ENCODE data around the gene DNAJC18. TPM values are rescaled to one million over a fixed set of nuclear protein-coding genes. Genes with fewer than 3 reads are reported as not detected.
A peak's percentile ranks its signal among the peaks of the same experiment; 100 is the strongest.

Gene DNAJC18
- total RNA-seq, 2 donors from 2014 or later = 6.9 to 16.7 TPM

DNA sequence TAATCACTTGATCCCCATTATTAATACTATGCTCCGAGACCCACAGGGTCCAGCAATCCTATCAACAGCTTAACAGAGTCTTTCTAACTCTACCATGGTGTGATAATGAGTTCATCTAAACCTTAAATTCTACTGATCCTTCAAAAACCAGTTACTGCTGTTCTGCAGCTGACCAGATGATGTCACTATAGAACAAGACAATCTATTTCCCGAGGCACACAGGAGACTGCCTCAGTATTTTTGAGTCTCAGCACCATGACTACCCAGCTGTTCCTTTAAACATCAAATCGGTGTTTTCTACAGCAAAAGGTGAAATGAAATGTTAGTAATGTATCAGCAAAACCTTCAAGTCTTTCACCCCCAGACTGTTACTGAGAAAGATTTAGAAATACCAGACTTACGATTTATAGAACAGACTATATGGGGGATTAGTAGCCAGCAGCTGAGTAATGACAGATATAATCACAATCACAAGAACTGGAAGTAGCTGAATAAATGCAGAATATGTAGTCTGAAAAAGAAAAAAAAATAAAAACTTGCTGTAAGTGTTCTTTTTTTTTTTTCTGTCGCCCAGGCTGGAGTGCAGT, 16.9 kb downstream of the DNAJC18 start:
- peak; percentile 68 for TF ChIP-seq CTCF (IDR thresholded peaks at IDR 0.05)
- H3K4me1 ChIP-seq (ENCODE audit: control insufficient read depth in 1 of 2, low read depth in 2 of 2) = peaks cover 10 to 14% of the 10 kb centered on the region in 2 donors
- no peak for ATAC-seq (ENCODE audit: insufficient number of reproducible peaks, low FRiP score, low read depth)
- DNase-seq (ENCODE audit: low spot score) = no peak
- H3K36me3 ChIP-seq = peaks cover 21% of the 10 kb centered on the region
- H3K27me3 ChIP-seq (replicated peaks; ENCODE audit: insufficient read depth) = no peaks in the 10 kb centered on the region
- no peak overlapping the region for H3K4me3 ChIP-seq
- no peaks in the 10 kb centered on the region for H3K9me3 ChIP-seq
- no peak overlapping the region for H3K27ac ChIP-seq

DNA sequence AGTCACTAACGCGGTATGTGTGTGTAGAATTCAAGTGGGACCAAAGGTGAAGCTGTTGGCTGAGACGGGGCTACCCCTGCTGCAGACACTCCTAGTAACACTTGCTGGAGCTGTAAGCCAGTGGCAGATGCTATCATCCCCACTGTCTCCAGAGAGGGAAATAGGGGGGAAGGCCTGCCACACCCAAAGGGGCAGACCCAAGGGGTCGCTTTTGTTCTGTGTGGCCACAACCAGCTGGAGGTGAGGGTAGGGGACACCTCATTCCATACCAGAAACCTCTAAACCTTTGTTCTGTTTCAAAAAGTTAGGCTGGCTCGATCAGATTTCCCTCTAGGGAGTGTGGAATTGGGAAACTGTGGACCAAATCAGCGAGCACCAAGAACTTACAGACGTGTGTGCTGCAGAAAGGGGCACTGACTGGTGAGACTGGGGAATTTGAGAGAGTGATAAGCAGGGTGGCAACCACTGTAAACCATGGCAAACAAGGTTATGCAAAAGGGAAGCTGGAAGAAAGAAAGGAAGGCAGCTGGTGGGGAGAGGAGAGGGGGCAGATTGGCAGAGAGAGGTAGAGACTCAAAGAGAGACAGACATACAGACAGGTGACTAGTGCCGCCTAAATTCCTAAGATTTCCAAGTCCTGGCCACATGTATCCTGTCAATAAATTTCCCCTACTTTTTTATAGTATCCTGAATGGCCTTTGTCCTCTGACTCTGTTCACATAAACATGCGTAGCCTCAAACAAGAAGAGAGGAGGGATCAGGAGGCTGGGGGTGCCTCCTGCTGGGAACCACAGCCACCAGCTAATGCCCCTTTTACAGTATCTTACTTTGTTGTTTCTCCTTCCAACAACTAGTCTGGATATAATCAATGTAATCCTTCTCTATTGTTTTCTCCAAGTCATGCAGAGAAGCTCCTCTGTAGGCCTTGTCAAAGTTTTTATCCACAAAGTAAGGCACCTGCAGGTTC, 19.8 kb downstream of the DNAJC18 start:
- Histone ChIP-seq H3K27ac (peak overlapping the region in 1 of 2 donors; percentile 19), H3K9me3 (no peaks in the 10 kb centered on the region), H3K4me1 (ENCODE audit: control insufficient read depth in 1 of 2, low read depth in 2 of 2) (peaks cover 28 to 41% of the 10 kb centered on the region in 2 donors), H3K27me3 (replicated peaks; ENCODE audit: insufficient read depth) (no peaks in the 10 kb centered on the region), H3K4me3 (no peak overlapping the region), H3K36me3 (peaks cover 21% of the 10 kb centered on the region)
- no peak for TF ChIP-seq CTCF (IDR thresholded peaks at IDR 0.05)
- DNase-seq (ENCODE audit: low spot score) (no peak), ATAC-seq (ENCODE audit: insufficient number of reproducible peaks, low FRiP score, low read depth) (no peak)

DNA sequence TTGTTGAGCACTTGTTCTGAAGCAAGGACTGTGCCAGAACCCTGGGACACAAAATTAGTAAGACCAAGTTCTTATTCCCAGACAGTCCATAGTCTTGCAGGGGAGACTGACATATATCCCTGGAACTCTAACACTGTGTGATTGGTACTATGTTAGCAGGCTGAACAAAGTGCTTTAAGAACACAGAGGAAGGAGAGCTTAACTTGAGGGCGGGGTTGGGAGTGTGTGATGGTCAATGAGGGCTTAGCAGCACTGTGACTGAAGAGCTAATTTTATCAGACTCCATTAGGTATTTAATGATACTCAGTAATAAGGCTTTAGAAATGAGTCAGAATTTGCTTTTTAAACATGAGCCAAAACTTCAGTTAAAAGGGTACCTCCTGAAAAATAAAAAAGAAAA, 20.5 kb downstream of the DNAJC18 start:
- Histone ChIP-seq H3K4me1 (ENCODE audit: control insufficient read depth in 1 of 2, low read depth in 2 of 2) (peaks cover 28 to 45% of the 10 kb centered on the region in 2 donors), H3K4me3 (no peak overlapping the region), H3K36me3 (peaks cover 21% of the 10 kb centered on the region), H3K27ac (peak overlapping the region; percentile 83 to 85), H3K27me3 (replicated peaks; ENCODE audit: insufficient read depth) (no peaks in the 10 kb centered on the region), H3K9me3 (no peaks in the 10 kb centered on the region)
- no peak for ATAC-seq (ENCODE audit: insufficient number of reproducible peaks, low FRiP score, low read depth)
- TF ChIP-seq CTCF (IDR thresholded peaks at IDR 0.05) = no peak
- no peak for DNase-seq (ENCODE audit: low spot score)

DNA sequence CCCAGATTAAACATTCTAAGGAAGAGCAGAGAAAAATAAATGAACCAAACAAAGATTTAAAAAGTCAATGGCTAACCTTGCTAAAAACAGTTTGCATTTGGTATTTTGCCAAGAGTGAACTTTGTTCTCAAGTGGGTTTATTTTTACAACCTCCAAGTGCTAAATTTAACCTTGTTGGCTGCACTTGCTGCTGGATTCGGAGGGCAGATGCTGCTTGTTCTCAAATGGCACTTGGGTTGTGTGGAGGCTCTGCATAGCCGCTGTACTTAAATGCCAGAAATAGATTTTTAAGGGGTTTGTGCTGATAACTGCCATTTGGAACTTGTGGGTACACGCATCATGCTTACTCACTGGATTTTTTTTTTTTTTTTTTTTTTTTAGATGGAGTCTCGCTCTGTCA, 22.1 kb downstream of the DNAJC18 start:
- no peaks in the 10 kb centered on the region for H3K27me3 ChIP-seq (replicated peaks; ENCODE audit: insufficient read depth)
- peak overlapping the region; percentile 0 for H3K4me3 ChIP-seq
- peaks cover 21% of the 10 kb centered on the region for H3K36me3 ChIP-seq
- H3K27ac ChIP-seq = peak overlapping the region; percentile 83 to 85
- no peak for DNase-seq (ENCODE audit: low spot score)
- no peaks in the 10 kb centered on the region for H3K9me3 ChIP-seq
- H3K4me1 ChIP-seq (ENCODE audit: control insufficient read depth in 1 of 2, low read depth in 2 of 2) = peaks cover 28 to 45% of the 10 kb centered on the region in 2 donors
- TF ChIP-seq CTCF (IDR thresholded peaks at IDR 0.05) = no peak
- peak; percentile 82 for ATAC-seq (ENCODE audit: insufficient number of reproducible peaks, low FRiP score, low read depth)

GRCh38 chr5:139416651-139417050, 22.7 kb downstream of the DNAJC18 start:
- Histone ChIP-seq H3K4me3 (no peak overlapping the region), H3K36me3 (peaks cover 21% of the 10 kb centered on the region), H3K4me1 (ENCODE audit: control insufficient read depth in 1 of 2, low read depth in 2 of 2) (peaks cover 28 to 45% of the 10 kb centered on the region in 2 donors), H3K27ac (peak overlapping the region; percentile 36 to 83), H3K27me3 (replicated peaks; ENCODE audit: insufficient read depth) (no peaks in the 10 kb centered on the region), H3K9me3 (no peaks in the 10 kb centered on the region)
- ATAC-seq (ENCODE audit: insufficient number of reproducible peaks, low FRiP score, low read depth) = no peak
- no peak for DNase-seq (ENCODE audit: low spot score)
- TF ChIP-seq CTCF (IDR thresholded peaks at IDR 0.05) = no peak
